GM19193 (cell line): ENCODE results near the gene GLI3.

ENCODE experiments used
- POLR2A ChIP-seq: IDR thresholded peaks from 4 replicates; pipeline ENCODE4 v1.6.1; 2011; ENCODE audit not compliant: insufficient read depth, insufficient read length; ENCODE audit errors: extremely low read depth

GLI3 gene

DNA sequence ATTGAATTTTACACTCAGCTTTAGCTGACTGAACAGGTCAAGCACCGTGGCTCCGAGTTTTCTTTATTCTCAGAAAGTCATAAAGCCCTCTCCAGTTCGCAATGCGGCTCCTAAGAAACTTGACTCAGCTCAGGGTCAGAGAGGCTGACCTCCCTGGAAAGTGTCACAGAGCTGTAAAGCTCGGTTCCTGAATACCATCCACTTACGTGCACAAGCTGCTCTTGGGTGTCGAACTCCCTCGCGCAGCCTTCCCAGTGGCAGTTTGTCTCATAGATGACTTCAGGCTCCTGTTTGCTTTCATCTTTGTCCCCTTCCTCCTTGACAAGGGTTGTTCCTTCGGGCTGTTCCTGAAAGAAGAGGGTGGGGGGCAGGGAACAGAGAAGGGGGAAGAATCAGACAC is 213.7 kb downstream of the GLI3 start:
- no peak for TF ChIP-seq POLR2A

DNA sequence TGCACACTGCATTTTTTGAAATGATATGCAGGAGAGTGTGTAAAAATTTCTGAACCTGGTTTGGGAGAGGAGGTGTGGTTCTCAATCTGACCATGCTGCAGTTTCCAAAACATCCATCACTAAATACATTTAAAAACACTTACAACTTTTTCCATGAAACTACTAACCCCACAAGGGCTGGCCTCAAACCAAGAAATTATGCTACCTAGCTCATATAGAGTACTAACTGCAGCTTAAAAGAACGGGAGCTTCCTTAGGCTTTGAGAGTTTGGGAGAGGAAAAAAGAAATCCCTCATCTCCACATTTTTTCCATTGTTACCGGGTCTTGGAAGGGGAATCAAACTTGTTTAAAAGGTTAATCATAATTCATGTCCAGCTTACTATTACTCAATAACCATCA is 214.2 kb downstream of the GLI3 start:
- no peak for TF ChIP-seq POLR2A

DNA sequence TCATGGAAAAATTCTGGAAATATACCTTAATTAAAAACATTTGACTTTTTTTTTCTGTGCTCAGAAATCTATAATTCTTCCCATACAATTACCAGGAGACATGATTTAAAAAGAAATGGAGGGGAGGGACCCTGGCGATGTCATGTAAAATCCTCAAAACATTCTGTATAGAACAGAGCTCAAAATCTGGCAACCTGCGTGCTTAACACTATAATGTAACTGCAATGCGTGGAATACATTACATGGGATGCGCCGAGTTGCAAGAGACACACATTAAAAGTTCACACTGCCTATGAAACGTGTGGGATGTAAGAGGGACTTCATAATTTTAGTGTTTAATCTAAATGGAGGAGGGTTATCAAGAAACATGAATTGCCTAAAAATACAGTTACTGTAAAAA is 215.0 kb downstream of the GLI3 start:
- TF ChIP-seq POLR2A: no peak

DNA sequence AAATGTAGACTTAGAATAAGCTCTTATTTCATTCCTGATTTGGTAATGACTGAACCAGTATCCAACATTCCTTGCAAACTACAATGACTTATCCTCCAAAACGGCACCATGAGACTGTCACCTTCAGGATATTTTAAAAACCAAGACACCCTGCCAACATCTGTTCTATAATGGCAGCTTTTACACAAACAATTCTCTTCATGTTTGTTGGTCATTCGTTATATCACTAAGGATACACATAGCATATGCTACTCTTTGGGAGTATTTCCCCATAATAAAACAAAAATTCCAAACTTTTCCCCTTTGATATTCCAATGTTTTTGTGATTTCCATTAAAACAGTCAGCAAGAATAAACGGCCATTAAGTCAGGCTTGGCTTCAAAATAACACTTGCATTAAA is 215.4 kb downstream of the GLI3 start:
- no peak for TF ChIP-seq POLR2A

DNA sequence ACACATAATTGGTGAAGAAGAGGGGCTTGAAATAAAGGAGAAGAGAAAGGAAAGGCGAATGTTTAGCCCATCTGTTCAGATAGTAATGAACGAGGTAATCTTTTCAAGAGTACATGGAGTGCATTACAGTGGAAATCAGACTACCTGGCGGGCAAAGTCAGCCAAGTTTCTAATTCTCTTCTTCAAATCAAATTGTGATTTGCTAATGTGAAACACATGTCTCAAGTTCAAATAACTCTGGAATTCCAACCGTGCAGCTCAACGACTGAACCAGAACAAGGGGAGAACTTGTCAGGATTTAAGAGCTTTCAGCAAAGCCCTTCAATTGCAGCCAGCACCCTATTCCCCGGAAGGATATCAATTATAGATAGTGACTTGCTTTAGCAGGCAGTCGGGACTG is 216.9 kb downstream of the GLI3 start:
- no peak for TF ChIP-seq POLR2A

DNA sequence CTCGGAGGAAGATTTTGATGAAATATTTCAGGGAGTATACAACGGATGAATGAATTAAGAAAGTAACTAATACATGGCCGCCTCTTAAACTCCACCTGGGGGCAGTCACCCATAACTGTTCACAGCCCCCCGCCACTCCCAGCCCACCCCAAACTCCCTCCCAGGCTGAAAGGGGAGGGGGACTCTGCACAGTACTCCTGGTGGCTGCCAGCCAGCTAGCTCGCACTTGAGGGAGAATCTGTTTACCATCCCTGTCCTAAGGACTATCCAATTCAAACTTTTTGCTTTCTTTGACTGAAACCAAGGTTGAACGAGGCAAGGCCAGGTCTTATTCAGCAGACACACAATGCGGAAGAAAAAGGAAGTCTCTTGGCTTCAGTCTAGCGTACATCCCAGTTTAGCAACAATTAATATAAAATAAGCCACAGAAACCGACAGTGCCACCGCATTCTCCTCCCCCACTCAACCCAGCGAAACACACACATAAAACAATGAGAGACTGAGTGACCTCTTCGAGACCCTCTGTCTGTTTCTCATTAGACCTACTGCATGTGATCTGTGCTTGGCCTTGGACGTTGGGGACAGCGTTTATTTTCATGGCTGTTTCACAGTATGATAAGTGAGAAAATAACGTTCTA is 219.5 kb downstream of the GLI3 start:
- TF ChIP-seq POLR2A: no peak

DNA sequence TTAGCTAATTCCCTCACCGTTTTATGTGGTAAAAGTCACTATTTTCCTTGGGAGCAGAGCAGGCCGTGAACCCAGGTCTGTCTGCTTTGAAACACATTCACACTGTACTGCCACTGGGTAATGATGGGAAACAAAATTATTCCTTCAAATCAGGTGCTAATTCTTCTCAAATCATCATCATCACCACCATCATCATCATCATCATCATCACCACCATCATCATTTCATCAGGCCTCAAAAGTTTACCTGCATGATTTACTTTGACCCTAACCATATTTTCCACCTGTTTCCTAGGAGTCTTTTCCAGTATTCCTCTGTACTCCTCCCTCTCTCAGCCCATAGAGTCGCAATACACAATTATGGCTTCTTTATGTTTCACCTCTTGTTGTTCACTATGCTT is 220.5 kb downstream of the GLI3 start:
- no peak for TF ChIP-seq POLR2A

DNA sequence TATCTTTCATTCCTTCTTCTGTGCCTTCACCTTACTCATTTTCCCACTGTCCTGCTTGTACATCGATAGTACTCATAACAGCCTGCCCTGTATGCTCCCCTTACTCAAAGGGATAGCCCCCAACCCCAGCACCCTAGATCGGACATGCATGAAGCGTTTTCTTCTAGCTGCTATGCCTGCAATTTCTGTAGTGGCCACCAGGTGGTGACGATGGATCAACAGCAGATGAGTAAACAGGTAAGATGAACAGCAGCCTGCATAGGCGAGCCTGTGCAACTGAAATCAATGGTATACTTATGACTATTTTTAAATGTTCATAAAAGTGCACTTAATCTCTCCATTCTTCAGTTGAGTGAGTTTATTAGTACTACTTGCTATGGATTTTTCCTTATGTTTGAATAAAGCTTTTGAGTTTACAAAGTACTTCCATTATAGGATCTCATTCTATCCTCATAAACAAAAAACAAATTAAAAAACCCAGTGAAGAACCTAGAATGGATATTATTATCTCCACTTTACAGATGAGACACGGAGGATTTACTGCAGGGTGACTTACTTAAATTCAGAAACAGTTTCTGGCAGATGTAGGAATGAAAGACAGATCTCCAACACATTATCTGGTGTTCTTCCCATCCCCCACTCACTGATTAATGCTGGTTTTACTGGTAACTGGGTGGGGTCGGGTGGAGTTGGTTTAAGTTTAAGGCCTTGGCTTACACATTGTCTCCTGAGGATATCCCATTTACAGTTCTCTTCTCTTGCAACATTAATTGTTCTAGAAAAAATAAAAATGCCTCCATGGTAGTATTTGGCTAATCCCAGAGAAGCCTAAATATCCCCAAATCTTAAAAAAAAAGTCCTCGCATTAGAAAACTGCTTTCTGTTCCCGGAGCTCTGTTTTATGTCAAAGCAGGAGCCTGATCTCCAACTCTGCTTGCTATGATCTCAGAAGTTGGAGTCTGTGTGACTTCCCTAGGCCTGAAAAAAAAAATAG is 222.1 kb downstream of the GLI3 start:
- TF ChIP-seq POLR2A: no peak

DNA sequence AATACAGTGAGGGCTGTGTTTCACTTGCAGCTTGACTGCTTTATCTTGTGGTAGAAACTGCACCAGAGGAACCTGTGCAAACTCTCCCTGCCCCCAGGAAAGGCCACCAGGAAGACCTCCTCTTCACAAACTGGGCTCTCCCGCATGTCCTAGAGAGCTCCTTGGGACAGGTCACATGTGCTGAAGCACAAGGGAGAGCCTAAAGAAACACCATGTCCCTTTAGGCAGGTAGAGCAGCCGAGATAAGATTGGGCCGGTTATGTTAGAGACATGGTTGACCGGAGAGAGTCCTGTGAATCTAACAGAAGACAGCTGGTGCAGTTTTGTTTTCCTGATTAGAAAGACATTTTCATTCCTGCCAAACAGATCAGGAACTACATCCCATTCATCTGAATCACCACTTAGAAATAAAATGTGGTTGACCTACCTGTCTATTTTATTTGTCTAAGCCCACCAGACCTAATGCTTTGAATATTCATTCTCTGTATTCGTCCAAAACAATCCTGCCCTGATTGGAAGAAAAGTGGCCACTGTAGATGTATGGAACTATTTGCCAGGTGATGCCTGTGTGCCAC is 224.1 kb downstream of the GLI3 start:
- TF ChIP-seq POLR2A: no peak

DNA sequence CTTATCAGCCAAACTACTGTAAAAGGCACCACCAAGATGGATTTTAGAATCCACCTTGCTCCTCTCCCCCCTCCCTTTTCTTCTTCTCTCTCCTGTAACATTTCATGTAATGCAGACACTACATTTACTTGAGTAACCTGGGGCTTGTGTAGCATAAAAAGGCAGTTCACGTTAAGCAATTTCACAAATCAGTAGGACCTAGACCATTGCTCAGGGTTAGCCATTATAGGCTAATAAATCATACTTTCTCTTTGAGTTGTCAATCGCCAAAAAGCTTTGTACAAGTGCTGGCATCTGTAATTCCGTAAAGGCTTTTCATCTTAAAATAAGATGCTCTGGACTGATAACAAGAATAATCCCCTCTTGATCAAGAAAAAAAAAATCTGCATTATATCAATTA is 224.7 kb downstream of the GLI3 start:
- TF ChIP-seq POLR2A: no peak

DNA sequence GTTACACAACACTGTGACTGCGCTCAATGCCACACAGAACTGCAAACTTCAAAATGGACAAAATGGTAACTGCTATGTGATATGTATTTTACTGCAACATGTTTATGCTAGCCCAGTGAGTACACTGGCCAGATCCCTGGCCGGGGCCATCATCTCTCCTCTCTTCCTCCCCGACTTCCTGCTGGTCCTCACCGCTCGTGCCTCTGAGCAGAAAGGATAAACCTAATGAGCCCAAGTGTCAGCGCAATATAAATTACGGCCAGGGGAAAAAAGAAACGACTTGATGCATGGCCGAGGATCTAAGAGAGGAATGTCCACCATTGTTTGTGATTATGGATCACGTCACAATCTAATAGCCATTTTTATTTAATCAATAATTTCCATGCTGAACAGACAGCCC is 225.2 kb downstream of the GLI3 start:
- no peak for TF ChIP-seq POLR2A

DNA sequence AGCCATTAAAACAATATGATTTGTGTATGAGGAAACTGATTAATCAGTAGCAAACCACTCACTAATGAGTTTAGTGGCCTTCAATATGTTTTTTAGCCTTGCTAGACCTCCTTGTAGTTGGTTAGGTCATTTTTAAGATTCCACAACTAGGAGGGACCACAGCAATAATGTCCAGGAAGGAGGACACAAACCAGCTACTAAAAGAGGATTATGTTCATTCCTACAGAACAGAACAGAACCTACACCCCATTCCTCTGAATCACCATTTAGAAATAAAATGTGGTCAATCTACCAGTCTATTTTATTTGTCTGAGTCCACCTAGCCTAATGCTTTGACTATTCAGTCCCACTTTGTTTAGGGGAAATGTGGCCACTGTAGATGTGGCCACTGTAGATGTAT is 226.3 kb downstream of the GLI3 start:
- no peak for TF ChIP-seq POLR2A

DNA sequence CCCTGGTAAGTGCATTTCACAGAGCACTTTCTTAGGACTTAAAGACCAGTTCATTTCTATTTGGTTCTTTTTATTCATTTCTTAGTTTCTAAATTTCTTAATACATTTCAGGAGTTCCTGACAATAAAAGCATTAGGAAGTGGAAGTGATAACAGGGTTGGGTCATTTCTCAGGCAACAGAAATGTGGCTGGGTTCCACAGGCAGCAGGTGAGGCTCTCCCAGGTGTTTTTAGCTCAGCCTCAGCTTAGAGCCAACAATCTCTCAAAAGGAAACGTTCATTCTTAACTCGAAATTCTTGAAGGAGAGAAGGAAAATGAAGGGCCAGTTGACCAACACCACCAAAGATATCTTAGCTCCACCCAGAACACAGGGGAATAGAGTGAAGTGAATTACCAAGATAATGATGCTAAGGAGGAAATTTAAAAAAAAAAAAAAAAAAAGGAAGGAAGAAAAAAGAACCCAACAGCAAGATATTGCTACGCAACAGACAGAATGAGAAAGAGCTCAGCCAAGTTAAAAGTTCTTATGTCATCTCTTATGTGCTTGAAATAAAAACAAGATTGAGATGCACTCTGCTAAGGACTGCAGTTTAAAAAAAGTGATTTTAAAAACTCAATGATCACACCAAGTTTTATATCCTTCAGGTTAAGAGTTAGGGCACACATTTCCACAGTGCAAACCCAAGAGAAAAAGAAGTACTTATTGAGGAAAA is 230.1 kb downstream of the GLI3 start:
- TF ChIP-seq POLR2A: no peak

DNA sequence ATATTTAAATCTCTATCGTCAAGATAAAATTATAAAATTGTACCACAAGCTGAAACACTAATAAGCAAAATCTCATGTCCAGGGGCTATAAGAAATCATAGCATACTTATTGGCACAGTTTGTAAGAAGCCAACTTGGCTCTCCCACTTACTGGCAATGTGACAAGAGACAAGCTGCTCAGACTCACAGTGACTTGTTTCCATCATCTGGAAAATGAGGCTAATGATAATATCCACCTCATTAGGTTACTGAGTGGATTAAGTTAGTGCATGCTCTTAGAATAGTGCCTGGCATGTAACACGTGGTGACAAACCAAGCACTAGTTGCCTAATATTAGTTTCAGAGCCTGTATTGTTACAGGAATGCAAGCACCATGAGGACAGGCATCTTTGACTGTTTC is 234.4 kb downstream of the GLI3 start:
- TF ChIP-seq POLR2A: no peak

DNA sequence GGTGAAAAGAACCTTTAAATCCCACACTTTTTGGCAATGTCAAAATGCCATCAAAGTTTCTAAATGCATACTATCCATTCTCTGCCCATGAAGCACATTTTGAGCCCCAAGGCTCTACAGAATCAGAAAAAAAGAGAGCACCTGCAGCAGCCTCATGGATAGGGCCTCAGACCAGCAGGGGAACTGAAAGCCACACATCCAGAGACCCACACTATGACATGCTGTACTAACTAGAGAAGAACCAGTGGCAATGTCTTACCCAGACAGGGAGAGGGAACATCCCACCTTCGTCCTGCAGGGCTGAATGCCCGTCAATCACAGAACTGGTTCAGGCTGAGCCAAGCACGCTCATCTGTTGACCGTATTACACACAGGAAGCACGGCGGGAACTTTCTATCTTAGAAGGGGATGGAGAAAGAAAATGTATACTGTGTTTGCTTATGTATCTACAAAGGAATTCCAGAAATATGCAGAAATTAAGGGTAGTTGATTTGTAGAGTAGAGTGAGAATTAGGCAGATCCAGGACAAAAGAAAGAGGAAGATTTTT is 237.2 kb downstream of the GLI3 start:
- no peak for TF ChIP-seq POLR2A
